Nephron (organoid): Measurements from ENCODE around the gene MICAL2.

ENCODE experiments used
- H3K27ac Mint-ChIP-seq, 3 experiments: 2 replicates each; pipeline ENCODE4 v1.8.0; 2020; ENCODE audit warnings: mixed read lengths in 3 of 3, mild to moderate bottlenecking in 2 of 3, moderate library complexity in 1 of 3
- H3K27me3 Mint-ChIP-seq: 2 replicates; pipeline ENCODE4 v1.8.0; 2021; ENCODE audit warnings: low read depth, mild to moderate bottlenecking, moderate library complexity, mixed read lengths
- H3K36me3 Mint-ChIP-seq: 2 replicates; pipeline ENCODE4 v1.8.0; 2020; ENCODE audit warnings: low read depth, mixed read lengths
- H3K4me1 Mint-ChIP-seq: 2 replicates; pipeline ENCODE4 v1.8.0; 2020; ENCODE audit warnings: mixed read lengths
- H3K4me3 Mint-ChIP-seq, 3 experiments: 2 replicates each; pipeline ENCODE4 v1.8.0; 2020; ENCODE audit warnings: mild to moderate bottlenecking in 3 of 3, mixed read lengths in 3 of 3, moderate library complexity in 2 of 3
- H3K9me3 Mint-ChIP-seq: 2 replicates; pipeline ENCODE4 v1.8.0; 2020; ENCODE audit warnings: mixed read lengths
- CTCF ChIP-seq, 3 experiments: fragments of 200-600 bp; sonication (generic); IDR thresholded peaks; one replicate each; pipeline ENCODE4 v1.5.0; 2021; ENCODE audit warnings: antibody characterized with exemption in 3 of 3; ENCODE audit not compliant: unreplicated experiment in 3 of 3

Gene MICAL2

GRCh38 chr11:12164061-12165014 lies 53.9 kb downstream of the MICAL2 start:
- no peak overlapping the region for H3K27ac Mint-ChIP-seq
- H3K9me3 Mint-ChIP-seq, result no peaks in the 10 kb centered on the region
- H3K36me3 Mint-ChIP-seq, result no peaks in the 10 kb centered on the region
- TF ChIP-seq CTCF (IDR thresholded peaks at IDR 0.05; ENCODE audit: unreplicated experiment in 3 of 3), result no peak
- H3K4me1 Mint-ChIP-seq, result peaks cover 43% of the 10 kb centered on the region
- no peaks in the 10 kb centered on the region for H3K27me3 Mint-ChIP-seq
- H3K4me3 Mint-ChIP-seq, result no peak overlapping the region

- H3K4me1 Mint-ChIP-seq, result peaks cover 41% of the 10 kb centered on the region
- TF ChIP-seq CTCF (IDR thresholded peaks at IDR 0.05; ENCODE audit: unreplicated experiment in 3 of 3), result no peak
- no peaks in the 10 kb centered on the region for H3K9me3 Mint-ChIP-seq
- H3K4me3 Mint-ChIP-seq, result no peak overlapping the region
- H3K27me3 Mint-ChIP-seq, result no peaks in the 10 kb centered on the region
- no peak overlapping the region for H3K27ac Mint-ChIP-seq
- no peaks in the 10 kb centered on the region for H3K36me3 Mint-ChIP-seq
Measured at GRCh38 chr11:12165237-12165875, 55.0 kb downstream of the MICAL2 start.

GRCh38 chr11:12166299-12167060 lies 56.1 kb downstream of the MICAL2 start:
- Mint-ChIP-seq H3K9me3 (no peaks in the 10 kb centered on the region), H3K27ac (peak overlapping the region in 1 of 3 experiments; percentile 38), H3K4me3 (no peak overlapping the region), H3K27me3 (no peaks in the 10 kb centered on the region), H3K4me1 (peaks cover 40% of the 10 kb centered on the region), H3K36me3 (no peaks in the 10 kb centered on the region)
- TF ChIP-seq CTCF (IDR thresholded peaks at IDR 0.05; ENCODE audit: unreplicated experiment in 3 of 3), result no peak

- Mint-ChIP-seq H3K4me1 (peaks cover 39% of the 10 kb centered on the region), H3K4me3 (no peak overlapping the region), H3K36me3 (no peaks in the 10 kb centered on the region), H3K9me3 (no peaks in the 10 kb centered on the region), H3K27me3 (no peaks in the 10 kb centered on the region), H3K27ac (peak overlapping the region in 1 of 3 experiments; percentile 38)
- TF ChIP-seq CTCF (IDR thresholded peaks at IDR 0.05; ENCODE audit: unreplicated experiment in 3 of 3), result no peak
Measured at GRCh38 chr11:12167061-12168000, 56.9 kb downstream of the MICAL2 start.

- H3K36me3 Mint-ChIP-seq, result no peaks in the 10 kb centered on the region
- no peak for TF ChIP-seq CTCF (IDR thresholded peaks at IDR 0.05; ENCODE audit: unreplicated experiment in 3 of 3)
- no peaks in the 10 kb centered on the region for H3K9me3 Mint-ChIP-seq
- H3K4me3 Mint-ChIP-seq, result no peak overlapping the region
- no peaks in the 10 kb centered on the region for H3K27me3 Mint-ChIP-seq
- peaks cover 39% of the 10 kb centered on the region for H3K4me1 Mint-ChIP-seq
- peak overlapping the region in 1 of 3 experiments; percentile 4 for H3K27ac Mint-ChIP-seq
Measured at GRCh38 chr11:12168114-12168513, 57.7 kb downstream of the MICAL2 start.
